HCT116 (cell line): ENCODE data around the gene ACSS1. TPM values are rescaled to one million over a fixed set of nuclear protein-coding genes. Genes with fewer than 3 reads are reported as not detected.

Source experiments
- ATAC-seq: fragments of 200-7000 bp; cut with Tn5 transposase; 2 replicates; pipeline ENCODE4 v1.9.1; 2020; ENCODE audit warnings: mild to moderate bottlenecking, moderate library complexity
- BruUV-seq: library from RNA; stranded (reverse); fragments of 400-500 nt; replicated peaks from 2 replicates; lab custom pipeline; 2021; lab: Mats Ljungman, UMichigan
- CTCF ChIA-PET: fragments of 300-600 bp; sonication (Branson Sonifier 250); formaldehyde crosslinking; loops from one replicate; lab custom pipeline; 2021; ENCODE audit warnings: antibody characterized with exemption; lab: Charles Lee
- POLR2A ChIA-PET: fragments of 300-600, 350-600 bp; sonication (Branson Sonifier 250); formaldehyde crosslinking; loops from one replicate; lab custom pipeline; 2021; ENCODE audit warnings: antibody characterized with exemption; lab: Charles Lee
- RAD21 ChIA-PET, 2 experiments: fragments of 300-600 bp; sonication (Branson Sonifier 250); formaldehyde crosslinking; loops; one replicate each; lab custom pipeline; 2023; ENCODE audit warnings: low total read pairs in 2 of 2; ENCODE audit not compliant: uncharacterized antibody in 2 of 2, unreplicated experiment in 2 of 2, low non-redundant PET in 1 of 2; lab: Charles Lee
- DNase-seq: peaks from one replicate; pipeline ENCODE4 v3.0.0-alpha.2; 2010; ENCODE audit warnings: low read depth, low spot score
- H2AFZ ChIP-seq: fragments of 200-600 bp; shearing (Covaris generic), sonication (generic); 2 replicates; pipeline ENCODE4 v1.6.1; 2017; ENCODE audit warnings: low read depth, mixed run types, mixed read lengths, antibody characterized with exemption, low read length; ENCODE audit not compliant: poor library complexity, severe bottlenecking
- H3K27ac ChIP-seq: 2 replicates; pipeline ENCODE4 v1.5.1; 2012; ENCODE audit warnings: low read depth, low read length
- H3K27me3 ChIP-seq: fragments of 200-600 bp; sonication (generic); 2 replicates; pipeline ENCODE4 v1.6.1; 2016; ENCODE audit warnings: mixed run types, low read length, mixed read lengths; ENCODE audit not compliant: insufficient read depth
- H3K36me3 ChIP-seq, 2 experiments: fragments of 200-500 bp in 1 of 2; fragments of 200-600 bp in 1 of 2; sonication (Bioruptor generic) in 1 of 2; sonication (generic) in 1 of 2; 2 replicates each; pipeline versions ENCODE4 v1.5.1 to v1.6.1; 2014 to 2016; ENCODE audit warnings: low read length in 2 of 2, inconsistent platforms in 1 of 2, mixed read lengths in 1 of 2, mixed run types in 1 of 2; ENCODE audit not compliant: insufficient read depth in 2 of 2, control insufficient read depth in 1 of 2
- H3K4me1 ChIP-seq, 2 experiments: fragments of 200-600 bp in 1 of 2; sonication (generic) in 1 of 2; 2 replicates each; pipeline versions ENCODE4 v1.5.1 to v1.6.1; 2012 to 2017; ENCODE audit warnings: low read length in 2 of 2, inconsistent platforms in 1 of 2, mild to moderate bottlenecking in 1 of 2, mixed read lengths in 1 of 2, mixed run types in 1 of 2, moderate library complexity in 1 of 2; ENCODE audit not compliant: insufficient read depth in 2 of 2, control insufficient read depth in 1 of 2
- H3K4me2 ChIP-seq: fragments of 200-600 bp; sonication (generic); 2 replicates; pipeline ENCODE4 v1.6.1; 2017; ENCODE audit warnings: mixed run types, low read length, mixed read lengths
- H3K4me3 ChIP-seq, 2 experiments: fragments of 200-600 bp in 1 of 2; sonication (generic) in 1 of 2; replicated peaks in 1 of 2; 2 replicates each; pipeline ENCODE4 v1.5.1; 2011 to 2016; ENCODE audit warnings: low read length in 2 of 2, control low read depth in 1 of 2, low read depth in 1 of 2, mild to moderate bottlenecking in 1 of 2, mixed read lengths in 1 of 2, mixed run types in 1 of 2
- H3K79me2 ChIP-seq: fragments of 200-600 bp; sonication (generic); 2 replicates; pipeline ENCODE4 v1.6.1; 2017; ENCODE audit warnings: mild to moderate bottlenecking, mixed run types, low read length, moderate library complexity, mixed read lengths; ENCODE audit not compliant: insufficient read depth
- H3K9ac ChIP-seq: fragments of 200-600 bp; sonication (generic); 2 replicates; pipeline ENCODE4 v1.6.1; 2016; ENCODE audit warnings: low read length, mixed read lengths
- H3K9me2 ChIP-seq: fragments of 200-600 bp; sonication (generic), shearing (Covaris generic); 2 replicates; pipeline ENCODE4 v1.6.1; 2017; ENCODE audit warnings: mixed run types, mild to moderate bottlenecking, moderate library complexity; ENCODE audit not compliant: insufficient read depth
- H3K9me3 ChIP-seq, 2 experiments: fragments of 200-500 bp in 1 of 2; fragments of 200-600 bp in 1 of 2; sonication (Bioruptor generic) in 1 of 2; sonication (generic) in 1 of 2; 2 replicates each; pipeline ENCODE4 v1.6.1; 2014 to 2017; ENCODE audit warnings: low read length in 2 of 2, mixed read lengths in 2 of 2, inconsistent platforms in 1 of 2, low read depth in 1 of 2, mild to moderate bottlenecking in 1 of 2, mixed run types in 1 of 2, moderate library complexity in 1 of 2; ENCODE audit not compliant: control insufficient read depth in 1 of 2, insufficient read depth in 1 of 2
- H4K20me1 ChIP-seq: fragments of 200-600 bp; sonication (generic), shearing (Covaris generic); 2 replicates; pipeline ENCODE4 v1.6.1; 2017; ENCODE audit warnings: mixed run types, mild to moderate bottlenecking, moderate library complexity; ENCODE audit not compliant: insufficient read depth
- CEBPB ChIP-seq: IDR thresholded peaks from 2 replicates; pipeline ENCODE4 v1.6.1; 2012; ENCODE audit warnings: low read depth
- CTCF ChIP-seq, 3 experiments: fragments of 200-600 bp in 1 of 3; sonication (generic) in 1 of 3; IDR thresholded peaks in 2 of 3; conservative IDR thresholded peaks in 1 of 3; 2 replicates each; pipeline ENCODE4 v1.5.1; 2012 to 2017; ENCODE audit warnings: low read depth in 2 of 3, low read length in 2 of 3, antibody characterized with exemption in 1 of 3, borderline replicate concordance in 1 of 3, control low read depth in 1 of 3, mild to moderate bottlenecking in 1 of 3, mixed read lengths in 1 of 3, mixed run types in 1 of 3, moderate library complexity in 1 of 3; ENCODE audit not compliant: insufficient read depth in 1 of 3
- EGR1 ChIP-seq: IDR thresholded peaks from 2 replicates; pipeline ENCODE4 v1.6.1; 2012; ENCODE audit warnings: low read depth
- ELF1 ChIP-seq: IDR thresholded peaks from 2 replicates; pipeline ENCODE4 v1.6.1; 2012; ENCODE audit warnings: low read depth, borderline replicate concordance
- FOSL1 ChIP-seq: IDR thresholded peaks from 2 replicates; pipeline ENCODE4 v1.6.1; 2012; ENCODE audit warnings: low read depth
- MAX ChIP-seq: IDR thresholded peaks from 2 replicates; pipeline ENCODE4 v1.6.1; 2012
- POLR2AphosphoS5 ChIP-seq: IDR thresholded peaks from 2 replicates; pipeline ENCODE4 v1.6.1; 2011; ENCODE audit warnings: mild to moderate bottlenecking, low read depth, low read length, moderate library complexity
- RAD21 ChIP-seq: IDR thresholded peaks from 2 replicates; pipeline ENCODE4 v1.6.1; 2012; ENCODE audit warnings: low read depth, mild to moderate bottlenecking
- SIN3A ChIP-seq: IDR thresholded peaks from 2 replicates; pipeline ENCODE4 v1.6.1; 2012; ENCODE audit warnings: low read depth
- SP1 ChIP-seq: IDR thresholded peaks from 2 replicates; pipeline ENCODE4 v1.6.1; 2012; ENCODE audit warnings: low read depth
- TCF7L2 ChIP-seq: IDR thresholded peaks from 2 replicates; pipeline ENCODE4 v1.7.0; 2011; ENCODE audit warnings: borderline replicate concordance, inconsistent platforms; ENCODE audit not compliant: insufficient read depth, insufficient read length; ENCODE audit errors: extremely low read depth
- ZFX ChIP-seq: fragments of 450-650 bp; IDR thresholded peaks from 2 replicates; pipeline ENCODE4 v1.6.1; 2017
- ZNF274 ChIP-seq: fragments of 200-500 bp; sonication (Bioruptor generic); IDR thresholded peaks from 2 replicates; pipeline ENCODE4 v1.6.1; 2014; ENCODE audit warnings: mild to moderate bottlenecking, low read depth, low read length, inconsistent platforms
- intact Hi-C: fragments of 100-400 bp; cut with micrococcal nuclease; formaldehyde crosslinking; loops from 2 replicates; pipeline ENCODE4 v1.10.0; 2022
- total RNA-seq: library from RNA; stranded (reverse); gene quantifications from one replicate; pipeline ENCODE4 v1.2.1, GENCODE V29; 2021; ENCODE audit not compliant: unreplicated experiment

ACSS1 gene
- total RNA-seq, 1 experiment from 2014 or later: 0.27 TPM

DNA sequence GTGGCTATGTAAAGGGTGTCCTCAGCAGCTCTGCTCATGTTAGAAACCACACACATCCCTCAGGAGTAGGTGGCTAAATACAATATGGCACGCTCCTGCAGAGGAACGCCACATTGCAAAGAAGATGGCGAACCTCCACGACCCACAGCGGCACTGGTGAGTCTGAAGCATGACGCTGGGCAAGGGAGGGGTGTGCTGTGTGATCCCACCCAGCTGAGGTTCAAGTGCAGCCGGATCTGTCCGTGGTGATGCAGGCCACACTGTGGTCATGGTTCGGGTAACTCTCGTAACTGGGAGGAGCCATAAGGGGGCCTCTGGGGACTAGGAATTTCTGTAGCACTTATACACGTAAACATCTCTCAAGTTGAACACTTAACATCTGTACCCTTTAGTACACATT, 42.0 kb downstream of the ACSS1 start:
- no peaks in the 10 kb centered on the region for H4K20me1 ChIP-seq
- peaks cover 3% of the 10 kb centered on the region; the same call in 1 of the 2 replicates for H3K27me3 ChIP-seq
- H3K9ac ChIP-seq: no peak overlapping the region
- H2AFZ ChIP-seq: no peak overlapping the region
- POLR2A ChIA-PET: no interaction called here
- no peaks in the 10 kb centered on the region for H3K36me3 ChIP-seq
- H3K9me2 ChIP-seq: no peaks in the 10 kb centered on the region
- no peak for ATAC-seq
- CTCF ChIA-PET: no interaction called here
- intact Hi-C loops: no loop called here
- RAD21 ChIA-PET: no interaction called here
- H3K9me3 ChIP-seq: no peaks in the 10 kb centered on the region
- no peak overlapping the region for H3K4me3 ChIP-seq
- BruUV-seq: no TSS peak
- no peak for DNase-seq
- H3K79me2 ChIP-seq: no peaks in the 10 kb centered on the region
- H3K4me2 ChIP-seq: no peak overlapping the region
- H3K27ac ChIP-seq: no peak overlapping the region
- no peak for TF ChIP-seq ELF1
- no peak for TF ChIP-seq ZFX
- TF ChIP-seq SIN3A: no peak
- TF ChIP-seq EGR1: no peak
- TF ChIP-seq MAX: no peak
- TF ChIP-seq RAD21: no peak
- no peak for TF ChIP-seq ZNF274
- TF ChIP-seq CEBPB: no peak
- TF ChIP-seq CTCF (IDR thresholded peaks at IDR 0.05 in 2 of 3, conservative IDR thresholded peaks at IDR 0.05 in 1 of 3; ENCODE audit: borderline replicate concordance in 1 of 3, insufficient read depth in 1 of 3, low read depth in 2 of 3, low read length in 2 of 3): no peak
- no peak for TF ChIP-seq FOSL1
- TF ChIP-seq POLR2AphosphoS5: no peak
- TF ChIP-seq SP1: no peak
- TF ChIP-seq TCF7L2: no peak
- peaks cover 12 to 13% of the 10 kb centered on the region in 2 experiments for H3K4me1 ChIP-seq
